Measurements from ENCODE around the gene MYBPC3. TPM values are rescaled to one million over a fixed set of nuclear protein-coding genes. Genes with fewer than 3 reads are reported as not detected.

The MYBPC3 gene
- total and polyA plus RNA-seq, 4 donors = 0.89 to 3.4 (median 1.0) TPM

DNA sequence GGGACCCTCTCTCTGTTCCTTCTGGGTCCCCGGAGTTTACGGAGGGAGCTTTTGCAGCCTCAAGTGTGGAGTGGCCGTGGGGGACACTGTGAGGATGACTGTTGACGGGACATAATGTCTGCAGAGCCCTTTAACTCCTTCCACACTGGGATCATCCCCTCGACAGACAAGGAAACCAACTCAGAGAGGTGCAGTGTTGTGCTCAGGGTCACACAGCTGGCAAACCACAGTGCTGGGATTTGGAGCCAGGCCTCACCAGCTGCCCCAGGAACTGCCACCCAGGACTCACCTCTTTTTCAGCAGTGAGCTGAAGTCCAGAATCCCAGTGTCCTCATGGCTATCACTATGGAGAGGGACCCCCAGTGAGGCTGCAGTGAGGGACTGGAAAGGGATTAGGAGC, 5.4 kb downstream of the MYBPC3 start:
- 82 to 90% methylated on average over 5 of the region's 5 CpGs for WGBS, 2 donors
- H3K4me3 ChIP-seq = no peak overlapping the region
- TF ChIP-seq, protein P1, sequence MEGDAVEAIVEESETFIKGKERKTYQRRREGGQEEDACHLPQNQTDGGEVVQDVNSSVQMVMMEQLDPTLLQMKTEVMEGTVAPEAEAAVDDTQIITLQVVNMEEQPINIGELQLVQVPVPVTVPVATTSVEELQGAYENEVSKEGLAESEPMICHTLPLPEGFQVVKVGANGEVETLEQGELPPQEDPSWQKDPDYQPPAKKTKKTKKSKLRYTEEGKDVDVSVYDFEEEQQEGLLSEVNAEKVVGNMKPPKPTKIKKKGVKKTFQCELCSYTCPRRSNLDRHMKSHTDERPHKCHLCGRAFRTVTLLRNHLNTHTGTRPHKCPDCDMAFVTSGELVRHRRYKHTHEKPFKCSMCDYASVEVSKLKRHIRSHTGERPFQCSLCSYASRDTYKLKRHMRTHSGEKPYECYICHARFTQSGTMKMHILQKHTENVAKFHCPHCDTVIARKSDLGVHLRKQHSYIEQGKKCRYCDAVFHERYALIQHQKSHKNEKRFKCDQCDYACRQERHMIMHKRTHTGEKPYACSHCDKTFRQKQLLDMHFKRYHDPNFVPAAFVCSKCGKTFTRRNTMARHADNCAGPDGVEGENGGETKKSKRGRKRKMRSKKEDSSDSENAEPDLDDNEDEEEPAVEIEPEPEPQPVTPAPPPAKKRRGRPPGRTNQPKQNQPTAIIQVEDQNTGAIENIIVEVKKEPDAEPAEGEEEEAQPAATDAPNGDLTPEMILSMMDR (IDR thresholded peaks at IDR 0.05; ENCODE audit: control extremely low read depth, extremely low read depth) = no peak
- H3K27ac ChIP-seq (ENCODE audit: low read depth in 1 of 2, low read length in 1 of 2) = no peak overlapping the region
- ATAC-seq (ENCODE audit: insufficient read depth, low FRiP score) = no peak
- H3K4me1 ChIP-seq (ENCODE audit: control insufficient read depth in 5 of 5, insufficient read depth in 5 of 5, low read length in 5 of 5) = peaks cover 0 to 3% (median 0%) of the 10 kb centered on the region in 5 donors
- H3K9ac ChIP-seq (ENCODE audit: insufficient read depth in 1 of 2, low read length in 2 of 2) = no peak overlapping the region
- peaks cover 0 to 4% (median 0%) of the 10 kb centered on the region in 4 donors for H3K9me3 ChIP-seq (ENCODE audit: control insufficient read depth in 4 of 4, insufficient read depth in 3 of 4, low read length in 3 of 4)
- DNase-seq = no peak
- peaks cover 0 to 2% (median 0%) of the 10 kb centered on the region in 4 donors for H3K36me3 ChIP-seq (ENCODE audit: control insufficient read depth in 4 of 4, insufficient read depth in 4 of 4, low read length in 4 of 4)
- H3K27me3 ChIP-seq (ENCODE audit: control insufficient read depth in 3 of 3, insufficient read depth in 3 of 3, low read length in 2 of 3) = no peaks in the 10 kb centered on the region

DNA sequence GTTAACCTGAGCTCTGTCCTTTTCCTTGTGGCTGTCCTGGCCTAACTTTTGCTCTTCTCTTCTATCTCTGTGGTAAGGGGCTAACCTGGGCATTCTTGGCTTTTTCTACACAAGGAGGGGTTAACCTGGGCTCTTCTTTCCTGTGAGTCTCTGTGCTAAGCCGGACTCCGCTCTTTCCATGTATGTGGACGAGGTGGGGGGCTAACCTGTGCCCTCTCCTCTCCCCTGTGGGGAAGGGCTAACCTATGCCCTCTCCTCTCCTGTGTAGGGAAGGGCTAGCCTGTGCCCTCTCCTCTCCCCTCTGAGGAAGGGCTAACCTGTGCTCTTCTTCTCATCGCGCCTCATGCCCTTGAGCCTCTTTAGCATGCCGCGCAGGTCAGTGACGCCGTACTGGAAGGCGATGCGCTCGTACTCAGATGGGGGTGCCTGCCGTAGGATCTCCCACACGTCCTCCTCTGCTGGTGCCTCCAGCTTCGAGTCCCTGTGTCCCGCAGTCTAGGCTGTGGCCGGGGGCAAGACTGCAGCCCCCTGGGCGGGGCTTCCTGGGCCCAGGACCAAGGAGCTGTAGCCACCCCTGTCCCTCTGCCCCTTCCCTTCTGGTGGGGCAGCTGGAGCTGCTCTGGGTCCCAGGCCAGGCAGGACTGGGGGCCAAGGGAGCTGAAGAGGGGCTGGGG, 6.5 kb downstream of the MYBPC3 start:
- Histone ChIP-seq H3K27me3 (ENCODE audit: control insufficient read depth in 3 of 3, insufficient read depth in 3 of 3, low read length in 2 of 3) (no peaks in the 10 kb centered on the region), H3K27ac (ENCODE audit: low read depth in 1 of 2, low read length in 1 of 2) (peak overlapping the region in 1 of 2 donors; percentile 25), H3K9me3 (ENCODE audit: control insufficient read depth in 4 of 4, insufficient read depth in 3 of 4, low read length in 3 of 4) (peaks cover 0 to 4% (median 0%) of the 10 kb centered on the region in 4 donors), H3K36me3 (ENCODE audit: control insufficient read depth in 4 of 4, insufficient read depth in 4 of 4, low read length in 4 of 4) (peaks cover 0 to 2% (median 0%) of the 10 kb centered on the region in 4 donors), H3K4me3 (no peak overlapping the region), H3K9ac (ENCODE audit: insufficient read depth in 1 of 2, low read length in 2 of 2) (no peak overlapping the region), H3K4me1 (ENCODE audit: control insufficient read depth in 5 of 5, insufficient read depth in 5 of 5, low read length in 5 of 5) (no peaks in the 10 kb centered on the region)
- DNase-seq (no peak), ATAC-seq (ENCODE audit: insufficient read depth, low FRiP score) (no peak)
- TF ChIP-seq, protein P1 (IDR thresholded peaks at IDR 0.05; ENCODE audit: control extremely low read depth, extremely low read depth) = no peak
- WGBS, 2 donors = 88 to 92% methylated on average over 15 to 18 of the region's 18 CpGs

DNA sequence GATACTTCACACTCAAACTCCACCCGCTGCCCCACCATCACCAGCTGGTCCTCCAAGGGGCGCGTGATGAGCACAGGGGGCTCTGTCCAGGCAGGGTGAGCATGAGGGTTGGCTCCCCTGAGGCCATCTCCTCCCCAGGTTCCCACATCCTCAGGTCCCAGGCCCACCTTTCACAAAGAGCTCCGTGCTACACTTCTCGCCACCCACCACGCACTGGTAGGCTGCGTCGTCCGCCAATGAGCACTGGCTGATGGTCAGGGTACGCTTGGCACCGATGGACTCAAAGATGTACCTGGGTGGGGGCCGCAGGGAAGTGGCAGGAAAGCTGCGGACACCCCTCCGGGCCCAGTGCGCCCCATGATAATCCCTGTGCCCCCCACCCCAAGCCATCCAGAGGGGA, 9.6 kb downstream of the MYBPC3 start:
- Histone ChIP-seq H3K27me3 (ENCODE audit: control insufficient read depth in 3 of 3, insufficient read depth in 3 of 3, low read length in 2 of 3) (no peaks in the 10 kb centered on the region), H3K36me3 (ENCODE audit: control insufficient read depth in 4 of 4, insufficient read depth in 4 of 4, low read length in 4 of 4) (peaks cover 0 to 2% (median 0%) of the 10 kb centered on the region in 4 donors), H3K27ac (ENCODE audit: low read depth in 1 of 2, low read length in 1 of 2) (no peak overlapping the region), H3K9ac (ENCODE audit: insufficient read depth in 1 of 2, low read length in 2 of 2) (no peak overlapping the region), H3K9me3 (ENCODE audit: control insufficient read depth in 4 of 4, insufficient read depth in 3 of 4, low read length in 3 of 4) (peaks cover 0 to 2% (median 0%) of the 10 kb centered on the region in 4 donors), H3K4me1 (ENCODE audit: control insufficient read depth in 5 of 5, insufficient read depth in 5 of 5, low read length in 5 of 5) (no peaks in the 10 kb centered on the region), H3K4me3 (no peak overlapping the region)
- DNase-seq (no peak), ATAC-seq (ENCODE audit: insufficient read depth, low FRiP score) (no peak)
- TF ChIP-seq, protein P1 (IDR thresholded peaks at IDR 0.05; ENCODE audit: control extremely low read depth, extremely low read depth) = no peak
- 95 to 97% methylated on average over 15 of the region's 15 CpGs for WGBS, 2 donors
